Naive thymus-derived CD8-positive, alpha-beta T cell (primary cell): Measurements from ENCODE around the gene FAM131B. TPM values are rescaled to one million over a fixed set of nuclear protein-coding genes. Genes with fewer than 3 reads are reported as not detected.
"Not testable (repeated sequence)": the region's sequence is repeated elsewhere in the genome, so short reads cannot be mapped to it uniquely, and the experiment has no call there.

Source experiments
- ATAC-seq, 2 donors: fragments of 150-1000 bp; cut with Tn5 transposase in 1 of 2; sonication (Bioruptor Pico), chemical (Tn5 transposase) in 1 of 2; 1 replicate in 1 of 2; 2 replicates in 1 of 2; pipeline ENCODE4 v1.10.0; 2021; ENCODE audit warnings: mild to moderate bottlenecking in 2 of 2, moderate library complexity in 2 of 2
- POLR2A ChIA-PET: fragments of 350-600 bp; sonication (Branson Sonifier 250); formaldehyde crosslinking; loops from one replicate; lab custom pipeline; 2021; ENCODE audit warnings: antibody characterized with exemption; lab: Charles Lee
- DNase-seq, 10 donors: peaks; one replicate each; pipeline versions ENCODE4 v3.0.0 to v3.0.0-alpha.2; 2020 to 2022
- H3K27ac Mint-ChIP-seq, 10 donors: one replicate each; pipeline ENCODE4 v1.8.0; 2020 to 2022; ENCODE audit warnings: mild to moderate bottlenecking in 10 of 10, mixed read lengths in 10 of 10, moderate library complexity in 4 of 10, inconsistent platforms in 1 of 10
- H3K27me3 Mint-ChIP-seq, 5 donors: one replicate each; pipeline ENCODE4 v1.8.0; 2021 to 2022; ENCODE audit warnings: mixed read lengths in 5 of 5
- H3K36me3 Mint-ChIP-seq, 3 donors: one replicate each; pipeline ENCODE4 v1.8.0; 2020 to 2022; ENCODE audit warnings: mixed read lengths in 3 of 3, mild to moderate bottlenecking in 2 of 3, inconsistent platforms in 1 of 3
- H3K4me1 Mint-ChIP-seq, 4 donors: one replicate each; pipeline ENCODE4 v1.8.0; 2021 to 2022; ENCODE audit warnings: mixed read lengths in 4 of 4
- H3K4me3 Mint-ChIP-seq, 10 donors: one replicate each; pipeline ENCODE4 v1.8.0; 2020 to 2022; ENCODE audit warnings: mild to moderate bottlenecking in 10 of 10, mixed read lengths in 10 of 10, moderate library complexity in 6 of 10, inconsistent platforms in 1 of 10
- H3K9me3 Mint-ChIP-seq, 9 donors: one replicate each; pipeline ENCODE4 v1.8.0; 2020 to 2022; ENCODE audit warnings: mixed read lengths in 9 of 9, mild to moderate bottlenecking in 3 of 9, inconsistent platforms in 1 of 9, moderate library complexity in 1 of 9
- polyA plus RNA-seq, 3 donors: library from polyadenylated mRNA; unstranded; fragments of 300-500 nt; fragmentation: Illumina TruSeq; gene quantifications; one replicate each; pipeline ENCODE4 v1.2.3, GENCODE V29; 2021
- total RNA-seq, 8 experiments: library from RNA in 2 of 8; stranded (reverse) in 2 of 8; gene quantifications; one replicate each; pipeline ENCODE4 v1.2.3 and lab custom pipeline; 2021 to 2026

FAM131B gene
- total and polyA plus RNA-seq, 5 experiments from 2014 or later = 0.44 to 1.2 (median 0.78) TPM

GRCh38 chr7:143393267-143394041 lies 30.9 kb upstream of the FAM131B start:
- H3K27me3 Mint-ChIP-seq = no peaks in the 10 kb centered on the region
- no peaks in the 10 kb centered on the region for H3K9me3 Mint-ChIP-seq
- no peak overlapping the region for H3K4me3 Mint-ChIP-seq
- no peak for ATAC-seq
- peaks cover 0 to 81% (median 0%) of the 10 kb centered on the region in 3 donors for H3K36me3 Mint-ChIP-seq
- DNase-seq = no peak
- peaks cover 20 to 46% (median 24%) of the 10 kb centered on the region in 4 donors for H3K4me1 Mint-ChIP-seq
- H3K27ac Mint-ChIP-seq = peak overlapping the region; percentile 31 to 95 (median 79)
- POLR2A ChIA-PET = interaction anchor here (0.5 to 11.9 kb wide), 6 partner anchors 8 to 99 kb away, joined by 3 to 91 read pairs (median 8); partner anchors contain the start of gene EPHA1

DNA sequence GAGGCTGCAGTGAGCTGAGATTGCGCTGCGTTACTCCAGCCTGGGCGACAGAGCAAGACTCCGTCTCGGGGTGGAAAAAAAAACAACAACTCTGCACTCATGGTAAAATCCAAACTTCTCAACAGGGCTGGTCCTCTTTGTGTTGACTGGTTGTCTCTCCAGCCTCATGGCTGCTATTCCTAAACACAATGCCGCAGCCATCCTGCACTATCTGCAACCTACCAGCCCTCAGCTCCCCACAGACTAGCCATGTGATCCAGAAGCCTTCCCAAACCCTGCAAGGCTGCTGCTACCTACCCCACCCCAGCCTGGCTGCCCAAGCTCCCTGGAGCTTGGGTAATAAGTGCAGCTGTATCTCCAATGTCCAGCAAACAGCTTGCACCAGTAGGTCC lies 30.4 kb upstream of the FAM131B start:
- Mint-ChIP-seq H3K27ac (peak overlapping the region in 6 of 10 donors; percentile 31 to 95 (median 67)), H3K36me3 (peaks cover 0 to 78% (median 0%) of the 10 kb centered on the region in 3 donors), H3K4me1 (peaks cover 19 to 47% (median 24%) of the 10 kb centered on the region in 4 donors), H3K4me3 (no peak overlapping the region), H3K9me3 (no peaks in the 10 kb centered on the region), H3K27me3 (no peaks in the 10 kb centered on the region)
- POLR2A ChIA-PET = interaction anchor here (0.6 to 11.9 kb wide), 5 partner anchors 8 to 419 kb away, joined by 3 to 91 read pairs (median 7); partner anchors contain the start of gene EPHA1
- DNase-seq = no peak
- no peak for ATAC-seq

DNA sequence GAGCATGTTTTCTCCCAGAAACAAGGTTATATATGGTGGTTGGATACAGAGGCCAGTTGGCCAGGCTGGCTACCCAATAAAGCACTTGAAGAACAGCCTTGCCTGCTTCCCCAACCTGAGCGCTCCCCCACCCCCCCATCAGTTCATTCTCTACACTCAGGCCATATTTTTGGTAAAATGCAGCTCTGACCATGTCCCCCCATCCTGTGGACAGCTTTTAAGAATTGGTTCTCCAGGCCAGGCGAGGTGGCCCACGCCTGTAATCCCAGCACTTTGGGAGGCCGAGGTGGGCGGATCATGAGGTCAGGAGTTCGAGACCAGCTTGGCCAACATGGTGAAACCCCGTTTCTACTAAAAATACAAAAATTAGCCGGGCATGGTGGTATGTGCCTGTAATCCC lies 29.9 kb upstream of the FAM131B start:
- peaks cover 0 to 77% (median 0%) of the 10 kb centered on the region in 3 donors for H3K36me3 Mint-ChIP-seq
- not testable (repeated sequence) for H3K27me3 Mint-ChIP-seq, DNase-seq, ATAC-seq, H3K9me3 Mint-ChIP-seq, H3K4me3 Mint-ChIP-seq
- POLR2A ChIA-PET = interaction anchor here (0.6 to 11.9 kb wide), 4 partner anchors 8 to 420 kb away, joined by 3 to 91 read pairs (median 8); partner anchors contain the start of gene EPHA1
- H3K4me1 Mint-ChIP-seq = peaks cover 15 to 50% (median 26%) of the 10 kb centered on the region in 4 donors
- peak overlapping the region in 5 of 10 donors; percentile 25 to 80 (median 62) for H3K27ac Mint-ChIP-seq

DNA sequence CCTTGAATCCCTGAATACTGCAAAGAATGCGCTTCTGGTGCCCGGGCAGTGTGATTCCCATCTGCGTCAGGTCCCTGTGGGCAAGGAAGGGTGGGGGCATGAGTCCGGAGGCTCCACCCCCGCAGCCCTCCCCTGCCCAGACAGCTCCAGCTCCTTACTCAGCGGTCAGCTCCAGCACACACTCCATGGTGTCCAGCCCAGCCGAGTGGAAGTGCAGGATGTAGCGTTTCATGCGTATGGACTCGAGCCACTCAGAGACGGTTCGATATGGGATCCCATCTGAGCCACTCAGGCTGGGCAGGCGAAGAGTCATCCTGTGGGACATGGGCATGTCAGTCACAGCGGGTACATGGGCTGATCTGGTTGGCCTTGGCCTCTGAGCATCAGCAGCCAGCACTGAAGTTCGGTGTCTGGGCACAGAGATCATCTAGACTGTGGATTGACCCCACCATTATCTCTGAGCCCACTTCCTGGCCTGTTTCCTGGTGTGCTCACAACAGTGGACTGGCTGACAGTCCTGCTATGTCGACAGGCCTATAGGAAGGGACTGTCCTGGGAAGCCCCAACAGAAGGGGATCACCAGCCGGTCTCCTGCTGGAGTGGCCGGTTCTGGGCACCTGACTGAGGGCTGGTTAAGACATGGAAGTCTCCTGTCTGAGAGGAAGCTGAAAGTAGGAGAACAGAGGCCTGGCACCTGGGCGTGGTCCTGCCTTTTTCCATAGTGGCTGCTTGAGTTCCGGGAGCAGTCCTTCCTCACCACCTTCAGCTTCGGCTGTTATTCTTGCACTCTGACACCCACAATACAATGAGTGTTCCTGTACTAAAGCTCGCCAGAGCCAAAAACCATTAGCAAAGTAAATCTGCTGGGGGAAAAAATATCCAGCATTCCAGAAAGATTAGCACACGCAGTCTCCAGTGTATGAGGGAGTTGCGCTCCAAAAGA lies 29.2 kb upstream of the FAM131B start:
- POLR2A ChIA-PET = interaction anchor here (0.6 to 11.9 kb wide), 6 partner anchors 7 to 83 kb away, joined by 3 to 91 read pairs (median 8); partner anchors contain the start of gene EPHA1
- Mint-ChIP-seq H3K4me3 (no peak overlapping the region), H3K4me1 (peaks cover 14 to 49% (median 26%) of the 10 kb centered on the region in 4 donors), H3K36me3 (peaks cover 0 to 73% (median 0%) of the 10 kb centered on the region in 3 donors), H3K27ac (peak overlapping the region in 6 of 10 donors; percentile 17 to 75 (median 46)), H3K9me3 (no peaks in the 10 kb centered on the region), H3K27me3 (no peaks in the 10 kb centered on the region)
- DNase-seq (no peak), ATAC-seq (no peak)

GRCh38 chr7:143390773-143391317 lies 28.3 kb upstream of the FAM131B start:
- peak overlapping the region in 7 of 10 donors; percentile 15 to 89 (median 50) for H3K27ac Mint-ChIP-seq
- H3K36me3 Mint-ChIP-seq = peaks cover 0 to 66% (median 0%) of the 10 kb centered on the region in 3 donors
- H3K4me1 Mint-ChIP-seq = peaks cover 13 to 45% (median 26%) of the 10 kb centered on the region in 4 donors
- DNase-seq = no peak
- H3K9me3 Mint-ChIP-seq = no peaks in the 10 kb centered on the region
- POLR2A ChIA-PET = interaction anchor here (0.6 to 11.9 kb wide), 5 partner anchors 9 to 28 kb away, joined by 3 to 91 read pairs (median 5); partner anchors contain the start of gene EPHA1
- no peak for ATAC-seq
- no peaks in the 10 kb centered on the region for H3K27me3 Mint-ChIP-seq
- no peak overlapping the region for H3K4me3 Mint-ChIP-seq

DNA sequence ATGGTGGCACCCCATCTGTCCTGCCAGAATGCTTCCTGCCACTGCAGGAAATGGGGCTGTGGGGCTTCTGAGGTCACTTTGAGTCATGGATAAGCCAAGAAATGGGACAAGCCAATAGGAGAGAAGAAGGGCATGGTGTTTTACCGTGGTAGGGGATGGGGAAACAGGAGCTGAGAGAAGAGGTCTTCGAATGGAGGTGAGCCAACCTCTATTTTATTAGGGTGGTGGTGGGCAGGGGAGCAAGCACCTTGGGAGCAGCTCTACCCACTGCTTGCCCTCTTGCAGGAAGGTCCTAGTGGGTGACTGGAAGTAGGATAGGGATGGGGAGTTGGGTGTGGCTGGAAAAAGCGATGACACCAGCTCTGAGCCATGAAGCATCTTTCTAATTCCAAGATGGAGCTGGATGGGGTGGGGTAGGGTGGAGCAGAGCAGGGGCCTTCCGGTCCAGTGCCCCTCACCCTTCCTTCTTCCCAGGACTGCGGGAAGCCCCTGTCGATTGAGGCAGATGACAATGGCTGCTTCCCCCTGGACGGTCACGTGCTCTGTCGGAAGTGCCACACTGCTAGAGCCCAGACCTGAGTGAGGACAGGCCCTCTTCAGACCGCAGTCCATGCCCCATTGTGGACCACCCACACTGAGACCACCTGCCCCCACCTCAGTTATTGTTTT lies 27.7 kb upstream of the FAM131B start:
- no peak for ATAC-seq
- no peak for DNase-seq
- peaks cover 11 to 39% (median 23%) of the 10 kb centered on the region in 4 donors for H3K4me1 Mint-ChIP-seq
- H3K27ac Mint-ChIP-seq = peak overlapping the region in 9 of 10 donors; percentile 15 to 92 (median 85)
- H3K36me3 Mint-ChIP-seq = peaks cover 0 to 60% (median 0%) of the 10 kb centered on the region in 3 donors
- peak overlapping the region in 1 of 10 donors; percentile 56 for H3K4me3 Mint-ChIP-seq
- no peaks in the 10 kb centered on the region for H3K27me3 Mint-ChIP-seq
- POLR2A ChIA-PET = interaction anchor here (0.6 to 11.9 kb wide), 6 partner anchors 8 to 35 kb away, joined by 3 to 91 read pairs (median 4); partner anchors contain the start of gene EPHA1
- no peaks in the 10 kb centered on the region for H3K9me3 Mint-ChIP-seq

DNA sequence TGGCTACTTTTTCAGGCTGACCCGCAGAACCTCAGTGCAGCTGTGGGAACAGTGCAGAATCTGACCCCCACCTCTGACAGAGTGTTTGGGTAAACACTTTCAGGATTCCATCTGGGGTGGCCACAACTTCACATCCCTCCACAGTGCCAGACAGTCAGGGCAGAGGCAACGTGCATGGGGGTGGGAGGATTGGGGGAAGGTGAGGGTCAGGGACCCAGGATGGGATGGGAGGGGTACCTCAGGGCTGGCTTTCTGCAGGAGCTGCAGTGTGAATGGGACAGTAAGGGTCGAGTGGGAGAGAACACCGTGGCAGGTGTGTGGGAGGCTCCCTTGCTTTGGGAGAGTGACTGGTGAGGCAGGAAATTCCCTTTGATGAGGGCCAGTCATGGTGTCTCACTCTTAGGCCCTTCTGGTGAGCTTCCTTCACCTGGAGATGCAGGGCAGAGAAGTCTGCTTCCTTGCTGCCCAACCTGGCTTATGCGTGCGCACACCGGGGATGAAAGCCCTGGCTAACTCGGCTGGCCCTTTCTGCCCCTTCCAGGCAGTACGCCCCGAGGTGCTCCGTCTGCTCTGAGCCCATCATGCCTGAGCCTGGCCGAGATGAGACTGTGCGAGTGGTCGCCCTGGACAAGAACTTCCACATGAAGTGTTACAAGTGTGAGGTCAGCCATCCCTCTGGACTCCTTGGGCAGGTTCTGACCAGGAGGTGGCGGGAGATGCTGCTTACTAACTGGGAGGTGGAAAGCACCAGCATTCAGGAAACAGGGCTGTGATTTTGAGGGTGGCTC lies 27.0 kb upstream of the FAM131B start:
- H3K36me3 Mint-ChIP-seq = peaks cover 0 to 56% (median 0%) of the 10 kb centered on the region in 3 donors
- H3K27me3 Mint-ChIP-seq = no peaks in the 10 kb centered on the region
- peak overlapping the region in 9 of 10 donors; percentile 60 to 92 (median 87) for H3K27ac Mint-ChIP-seq
- H3K9me3 Mint-ChIP-seq = no peaks in the 10 kb centered on the region
- POLR2A ChIA-PET = interaction anchor here (1.0 to 11.9 kb wide), 4 partner anchors 10 to 34 kb away, joined by 3 to 91 read pairs (median 14); partner anchors contain the start of gene EPHA1
- H3K4me3 Mint-ChIP-seq = no peak overlapping the region
- DNase-seq (no peak), ATAC-seq (no peak)
- H3K4me1 Mint-ChIP-seq = peaks cover 7 to 32% (median 18%) of the 10 kb centered on the region in 4 donors

DNA sequence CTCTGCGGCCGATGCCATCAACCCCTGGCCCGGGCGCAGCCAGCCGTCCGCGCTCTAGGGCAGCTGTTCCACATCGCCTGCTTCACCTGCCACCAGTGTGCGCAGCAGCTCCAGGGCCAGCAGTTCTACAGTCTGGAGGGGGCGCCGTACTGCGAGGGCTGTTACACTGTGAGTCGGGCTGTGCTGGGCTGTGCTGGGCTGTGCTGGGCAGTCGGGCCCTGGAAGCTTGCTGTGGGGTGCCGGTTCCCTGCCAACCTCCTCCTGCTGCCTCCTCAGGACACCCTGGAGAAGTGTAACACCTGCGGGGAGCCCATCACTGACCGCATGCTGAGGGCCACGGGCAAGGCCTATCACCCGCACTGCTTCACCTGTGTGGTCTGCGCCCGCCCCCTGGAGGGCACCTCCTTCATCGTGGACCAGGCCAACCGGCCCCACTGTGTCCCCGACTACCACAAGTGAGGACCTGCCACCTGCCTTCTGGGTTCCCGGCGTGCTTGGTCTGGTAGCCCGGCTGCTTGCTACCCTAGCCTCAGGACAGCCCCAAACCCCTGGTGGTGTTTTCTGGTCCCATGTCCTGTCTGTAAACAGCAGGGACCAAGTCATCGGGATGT lies 26.1 kb upstream of the FAM131B start:
- POLR2A ChIA-PET = interaction anchor here (0.8 to 11.9 kb wide), 5 partner anchors 9 to 109 kb away, joined by 3 to 91 read pairs (median 9); partner anchors contain the start of gene EPHA1
- Mint-ChIP-seq H3K27ac (peak overlapping the region in 7 of 10 donors; percentile 14 to 87 (median 49)), H3K27me3 (no peaks in the 10 kb centered on the region), H3K36me3 (peaks cover 0 to 51% (median 0%) of the 10 kb centered on the region in 3 donors), H3K9me3 (no peaks in the 10 kb centered on the region), H3K4me3 (peak overlapping the region in 1 of 10 donors; percentile 13), H3K4me1 (peaks cover 5 to 28% (median 14%) of the 10 kb centered on the region in 4 donors)
- ATAC-seq (no peak), DNase-seq (no peak)

GRCh38 chr7:143388051-143388450 lies 25.5 kb upstream of the FAM131B start:
- POLR2A ChIA-PET = interaction anchor here (0.8 to 11.9 kb wide), 5 partner anchors 8 to 108 kb away, joined by 3 to 91 read pairs (median 9); partner anchors contain the start of gene EPHA1
- H3K4me1 Mint-ChIP-seq = peaks cover 6 to 27% (median 15%) of the 10 kb centered on the region in 4 donors
- H3K36me3 Mint-ChIP-seq = peaks cover 0 to 47% (median 0%) of the 10 kb centered on the region in 3 donors

More at GRCh38 chr7:143388051-143388450, 25.5 kb upstream of the FAM131B start:
- Mint-ChIP-seq H3K27ac (peak overlapping the region in 9 of 10 donors; percentile 14 to 85 (median 64)), H3K4me3 (peak overlapping the region in 1 of 10 donors; percentile 13), H3K27me3 (no peaks in the 10 kb centered on the region), H3K9me3 (no peaks in the 10 kb centered on the region)
- no peak for ATAC-seq
- no peak for DNase-seq
